AG04449 (cell line): ENCODE measurements around the gene PHACTR2.

ENCODE experiments used
- CTCF ChIA-PET: fragments of 350-600 bp; formaldehyde crosslinking; extraction: SDS; loops from one replicate; lab custom pipeline; 2021; ENCODE audit warnings: antibody characterized with exemption; lab: Yijun Ruan, JAX
- POLR2A ChIA-PET: fragments of 400-600, 350-600 bp; formaldehyde crosslinking; extraction: SDS; loops from one replicate; lab custom pipeline; 2020; ENCODE audit warnings: antibody characterized with exemption, inconsistent platforms; lab: Yijun Ruan, JAX
- DNase-seq: peaks from one replicate; pipeline ENCODE4 v3.0.0-alpha.2; 2010; ENCODE audit warnings: low read depth, low spot score
- H3K4me3 ChIP-seq: 2 replicates; pipeline ENCODE4 v1.5.1; 2011; ENCODE audit warnings: low read depth, mild to moderate bottlenecking, control low read depth, low read length
- CTCF ChIP-seq: IDR thresholded peaks from one replicate; pipeline ENCODE4 v1.5.1; 2011; ENCODE audit warnings: mild to moderate bottlenecking, moderate library complexity, low read length, control low read depth, inconsistent platforms; ENCODE audit not compliant: insufficient read depth; ENCODE audit errors: missing control alignments

The PHACTR2 gene

GRCh38 chr6:143689852-143690251 lies 12.1 kb downstream of the PHACTR2 start:
- H3K4me3 ChIP-seq = no peak overlapping the region
- CTCF ChIA-PET = no interaction called here
- no peak for TF ChIP-seq CTCF
- POLR2A ChIA-PET = no interaction called here
- DNase-seq = no peak

- CTCF ChIA-PET = no interaction called here
- no peak overlapping the region for H3K4me3 ChIP-seq
- POLR2A ChIA-PET = no interaction called here
- no peak for TF ChIP-seq CTCF
- no peak for DNase-seq
Measured at GRCh38 chr6:143691155-143691554, 13.4 kb downstream of the PHACTR2 start.

DNA sequence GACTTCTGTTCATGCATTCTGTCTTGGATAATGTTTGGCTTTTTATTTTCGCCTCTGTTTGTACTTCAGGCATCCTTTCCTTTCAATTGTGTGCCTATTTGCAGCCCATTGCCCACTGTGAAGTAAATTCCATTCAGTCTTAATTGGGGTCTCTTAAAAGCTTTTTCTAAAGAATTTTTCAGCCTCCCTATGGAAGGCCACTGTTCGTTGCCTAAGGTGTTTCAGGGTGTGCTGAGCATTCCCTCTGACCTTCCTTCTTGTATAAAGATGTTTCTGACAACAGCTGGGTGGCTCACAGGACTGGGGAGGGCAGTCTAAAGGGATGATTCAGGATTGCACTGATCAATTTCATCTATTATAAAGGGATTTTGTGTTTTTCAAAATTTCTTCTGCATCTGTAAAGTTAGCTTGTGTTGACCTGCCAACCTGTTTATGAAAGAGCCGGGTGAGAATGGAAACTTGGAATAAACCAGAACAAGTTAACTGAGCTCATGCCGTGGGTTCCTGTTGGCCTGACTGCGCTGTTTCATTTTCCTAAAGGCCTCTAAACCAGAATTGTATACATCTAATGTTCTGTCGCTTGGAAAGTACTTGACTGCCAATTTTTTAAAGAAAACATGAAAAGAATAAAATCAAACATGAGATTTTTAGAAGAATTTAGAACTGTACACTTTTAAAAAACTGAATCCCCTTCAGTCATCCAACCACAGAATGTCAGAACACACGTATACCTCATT lies 14.3 kb downstream of the PHACTR2 start:
- POLR2A ChIA-PET = interaction anchor here (1.0 kb wide), 1 partner anchor 8 kb away, joined by 3 read pairs; no protein-coding TSS in a partner anchor
- no peak for TF ChIP-seq CTCF
- no peak overlapping the region for H3K4me3 ChIP-seq
- DNase-seq = no peak
- CTCF ChIA-PET = interaction anchor here (1.1 kb wide), 1 partner anchor 37 kb away, joined by 4 read pairs; no protein-coding TSS in a partner anchor

DNA sequence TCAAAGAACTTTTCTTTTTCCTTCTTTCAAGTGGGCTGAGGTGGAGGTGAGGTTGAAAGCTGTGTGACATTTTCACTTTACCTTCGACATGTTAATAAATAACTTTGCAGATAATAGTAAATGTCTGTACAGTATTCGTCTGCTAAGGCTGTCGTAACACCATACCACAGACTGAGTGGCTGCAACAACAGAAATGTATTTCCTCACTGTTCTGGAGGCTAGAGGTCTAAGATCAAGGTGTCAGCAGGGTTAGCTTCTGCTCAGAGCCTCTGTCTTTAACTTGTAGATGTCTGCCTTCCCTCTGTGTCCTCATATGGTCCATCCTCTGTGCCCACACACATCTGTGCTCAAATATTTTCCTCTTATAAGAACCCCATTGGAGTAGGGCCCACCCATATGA lies 14.9 kb downstream of the PHACTR2 start:
- TF ChIP-seq CTCF = no peak
- CTCF ChIA-PET = interaction anchor here (1.1 kb wide), 1 partner anchor 37 kb away, joined by 4 read pairs; no protein-coding TSS in a partner anchor
- DNase-seq = no peak
- H3K4me3 ChIP-seq = no peak overlapping the region
- POLR2A ChIA-PET = interaction anchor here (1.0 kb wide), 1 partner anchor 8 kb away, joined by 3 read pairs; no protein-coding TSS in a partner anchor

GRCh38 chr6:143694013-143694412 lies 16.2 kb downstream of the PHACTR2 start:
- no peak overlapping the region for H3K4me3 ChIP-seq
- ChIA-PET CTCF (no interaction called here), POLR2A (no interaction called here)
- no peak for TF ChIP-seq CTCF
- DNase-seq = no peak

DNA sequence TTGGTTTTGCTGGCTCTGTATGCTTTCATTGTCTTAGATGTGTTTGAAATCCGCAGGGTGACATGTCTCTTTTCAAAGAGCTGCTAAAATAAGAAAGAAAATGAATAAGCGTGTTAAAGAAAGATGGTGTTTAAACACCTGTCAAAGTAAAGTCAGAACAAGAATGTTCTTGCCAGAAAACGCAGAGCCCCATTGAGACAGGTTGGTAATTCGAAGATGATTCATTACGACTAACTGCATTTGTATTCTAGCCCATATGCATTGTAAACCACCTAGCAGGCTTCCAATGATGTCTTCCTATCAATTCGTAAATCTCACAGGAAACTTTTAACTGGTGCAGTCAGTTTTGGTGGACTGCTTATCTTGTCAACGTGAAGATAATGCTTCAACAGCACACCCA lies 16.8 kb downstream of the PHACTR2 start:
- POLR2A ChIA-PET = no interaction called here
- DNase-seq = no peak
- H3K4me3 ChIP-seq = no peak overlapping the region
- no peak for TF ChIP-seq CTCF
- CTCF ChIA-PET = no interaction called here
